SK-N-SH treated with all-trans-retinoic acid at 6 μM for 48 hours (cell line): ENCODE results near the gene DHDH.

Experiments used
- ATAC-seq: fragments of 200-7000 bp; cut with Tn5 transposase; 3 replicates; pipeline ENCODE4 v1.9.1; 2020; ENCODE audit warnings: mild to moderate bottlenecking, moderate library complexity
- ARNTL ChIP-seq: fragments of 450-650 bp; formaldehyde crosslinking; IDR thresholded peaks from 2 replicates; pipeline ENCODE4 v1.5.0; 2020; ENCODE audit warnings: low read depth, mild to moderate bottlenecking, moderate library complexity, borderline replicate concordance
- BACH2 ChIP-seq: fragments of 250-450 bp; sonication (Bioruptor Pico); IDR thresholded peaks from 2 replicates; pipeline ENCODE4 v1.9.0; 2021; ENCODE audit warnings: mild to moderate bottlenecking, borderline replicate concordance
- CSDC2 ChIP-seq: fragments of 250-450 bp; sonication (Bioruptor Pico); IDR thresholded peaks from 2 replicates; pipeline ENCODE4 v1.5.0; 2020; ENCODE audit warnings: mild to moderate bottlenecking, moderate library complexity
- ESRRG ChIP-seq: fragments of 250-450 bp; sonication (Bioruptor Pico); IDR thresholded peaks from 2 replicates; pipeline ENCODE4 v1.6.1; 2021; ENCODE audit warnings: mild to moderate bottlenecking
- GLIS3 ChIP-seq: fragments of 250-450 bp; sonication (Bioruptor Pico); IDR thresholded peaks from 2 replicates; pipeline ENCODE4 v1.5.0; 2020; ENCODE audit warnings: mild to moderate bottlenecking, moderate library complexity
- ISL1 ChIP-seq: fragments of 250-450 bp; sonication (Bioruptor Pico); IDR thresholded peaks from 2 replicates; pipeline ENCODE4 v2.1.2; 2022; ENCODE audit warnings: mild to moderate bottlenecking, moderate library complexity
- PPARA ChIP-seq: fragments of 250-450 bp; sonication (Bioruptor Pico); IDR thresholded peaks from 2 replicates; pipeline ENCODE4 v1.5.0; 2020; ENCODE audit warnings: mild to moderate bottlenecking, borderline replicate concordance
- RARB ChIP-seq: fragments of 250-450 bp; sonication (Bioruptor Pico); IDR thresholded peaks from 2 replicates; pipeline ENCODE4 v1.8.0; 2021; ENCODE audit warnings: mild to moderate bottlenecking, moderate library complexity
- SNAI2 ChIP-seq: fragments of 250-450 bp; sonication (Bioruptor Pico); IDR thresholded peaks from 2 replicates; pipeline ENCODE4 v1.5.0; 2020; ENCODE audit warnings: mild to moderate bottlenecking, moderate library complexity
- TCF4 ChIP-seq: fragments of 250-450 bp; sonication (Bioruptor Pico); IDR thresholded peaks from 2 replicates; pipeline ENCODE4 v1.8.0; 2021; ENCODE audit warnings: mild to moderate bottlenecking, moderate library complexity, borderline replicate concordance
- TOX ChIP-seq: fragments of 250-450 bp; sonication (Bioruptor Pico); IDR thresholded peaks from 2 replicates; pipeline ENCODE4 v1.8.0; 2021; ENCODE audit warnings: mild to moderate bottlenecking, moderate library complexity, borderline replicate concordance
- ZC3H10 ChIP-seq: fragments of 250-450 bp; sonication (Bioruptor Pico); IDR thresholded peaks from 2 replicates; pipeline ENCODE4 v1.5.1; 2021; ENCODE audit warnings: mild to moderate bottlenecking, moderate library complexity
- ZFP3 ChIP-seq: fragments of 250-450 bp; sonication (Bioruptor Pico); IDR thresholded peaks from 2 replicates; pipeline ENCODE4 v1.5.0; 2020; ENCODE audit warnings: mild to moderate bottlenecking, moderate library complexity
- ZFP30 ChIP-seq: fragments of 450-650 bp; formaldehyde crosslinking; IDR thresholded peaks from 2 replicates; pipeline ENCODE4 v1.5.0; 2022; ENCODE audit warnings: mild to moderate bottlenecking, moderate library complexity
- ZNF565 ChIP-seq: fragments of 450-650 bp; formaldehyde crosslinking; conservative IDR thresholded peaks from 2 replicates; pipeline ENCODE4 v1.5.0; 2020; ENCODE audit warnings: low read depth, mild to moderate bottlenecking, moderate library complexity
- ZNF70 ChIP-seq: fragments of 450-650 bp; formaldehyde crosslinking; IDR thresholded peaks from 2 replicates; pipeline ENCODE4 v1.5.0; 2020; ENCODE audit warnings: mild to moderate bottlenecking, moderate library complexity
- ZNF8 ChIP-seq: fragments of 450-650 bp; formaldehyde crosslinking; IDR thresholded peaks from 2 replicates; pipeline ENCODE4 v1.5.0; 2020; ENCODE audit warnings: mild to moderate bottlenecking, moderate library complexity
- TF ChIP-seq, protein P1 (sequence below): fragments of 250-450 bp; sonication (Bioruptor Pico); IDR thresholded peaks from 2 replicates; pipeline ENCODE4 v1.5.0; 2020; ENCODE audit warnings: mild to moderate bottlenecking, moderate library complexity
- TF ChIP-seq, protein P2 (sequence below): fragments of 250-450 bp; sonication (Bioruptor Pico); IDR thresholded peaks from 2 replicates; pipeline ENCODE4 v1.5.1; 2020; ENCODE audit warnings: low read depth, mild to moderate bottlenecking, moderate library complexity
- TF ChIP-seq, protein P3 (sequence below): fragments of 250-450 bp; sonication (Bioruptor Pico); IDR thresholded peaks from 2 replicates; pipeline ENCODE4 v1.5.1; 2021; ENCODE audit warnings: mild to moderate bottlenecking, moderate library complexity
- TF ChIP-seq, protein P4 (sequence below): fragments of 250-450 bp; sonication (Bioruptor Pico); IDR thresholded peaks from 2 replicates; pipeline ENCODE4 v1.8.0; 2021; ENCODE audit warnings: low read depth, mild to moderate bottlenecking, moderate library complexity, borderline replicate concordance
- TF ChIP-seq, protein P5 (sequence below): fragments of 250-450 bp; sonication (Bioruptor Pico); IDR thresholded peaks from 2 replicates; pipeline ENCODE4 v1.8.0; 2020; ENCODE audit warnings: mild to moderate bottlenecking, moderate library complexity, borderline replicate concordance

The DHDH gene

DNA sequence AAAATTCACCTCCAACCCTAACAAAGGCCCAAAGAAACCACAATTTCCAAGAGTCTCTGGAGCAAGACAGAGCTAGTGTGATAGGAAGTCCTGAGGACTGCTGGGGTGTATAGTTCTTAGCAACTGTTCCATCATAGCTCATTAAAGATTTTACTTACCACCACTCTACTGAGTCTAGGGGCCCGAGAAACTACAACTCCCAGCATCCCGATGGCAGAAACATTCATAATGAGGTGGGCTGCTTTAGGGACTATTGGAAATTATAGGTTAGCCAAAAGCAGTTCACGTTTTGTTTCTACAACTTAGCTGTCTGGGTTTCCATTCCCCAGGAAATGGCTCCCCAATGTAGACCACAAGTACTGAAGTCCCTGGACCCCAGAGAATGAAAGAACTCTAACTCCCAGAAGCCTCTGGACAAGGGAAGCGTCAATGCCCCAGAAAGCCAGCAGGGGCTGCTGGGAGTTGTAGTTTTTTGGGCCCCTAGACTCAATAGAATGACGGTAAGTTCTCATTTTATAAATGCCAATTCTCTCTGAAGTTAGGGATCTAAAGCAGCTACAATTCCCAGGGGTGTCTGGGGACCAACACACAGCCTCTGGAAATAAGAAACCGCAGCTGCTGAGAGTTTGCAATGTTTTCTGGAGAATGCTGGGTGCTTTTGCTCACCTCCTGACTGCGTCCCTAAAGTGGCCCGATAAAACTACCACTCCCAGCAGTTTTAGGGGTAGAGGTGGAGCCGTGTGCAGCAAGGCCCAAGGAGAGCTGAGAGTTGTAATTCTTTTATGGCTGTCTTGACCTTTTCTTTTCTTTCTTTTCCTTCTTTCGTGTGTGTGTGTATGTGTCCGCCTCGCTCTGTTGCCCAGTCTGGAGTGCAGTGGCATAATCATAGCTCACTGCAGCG, 42.7 kb downstream of the DHDH start:
- peak; percentile 68 for ATAC-seq
- TF ChIP-seq ZC3H10 (CRISPR knock-in tag), result no peak
- TF ChIP-seq, protein P1, sequence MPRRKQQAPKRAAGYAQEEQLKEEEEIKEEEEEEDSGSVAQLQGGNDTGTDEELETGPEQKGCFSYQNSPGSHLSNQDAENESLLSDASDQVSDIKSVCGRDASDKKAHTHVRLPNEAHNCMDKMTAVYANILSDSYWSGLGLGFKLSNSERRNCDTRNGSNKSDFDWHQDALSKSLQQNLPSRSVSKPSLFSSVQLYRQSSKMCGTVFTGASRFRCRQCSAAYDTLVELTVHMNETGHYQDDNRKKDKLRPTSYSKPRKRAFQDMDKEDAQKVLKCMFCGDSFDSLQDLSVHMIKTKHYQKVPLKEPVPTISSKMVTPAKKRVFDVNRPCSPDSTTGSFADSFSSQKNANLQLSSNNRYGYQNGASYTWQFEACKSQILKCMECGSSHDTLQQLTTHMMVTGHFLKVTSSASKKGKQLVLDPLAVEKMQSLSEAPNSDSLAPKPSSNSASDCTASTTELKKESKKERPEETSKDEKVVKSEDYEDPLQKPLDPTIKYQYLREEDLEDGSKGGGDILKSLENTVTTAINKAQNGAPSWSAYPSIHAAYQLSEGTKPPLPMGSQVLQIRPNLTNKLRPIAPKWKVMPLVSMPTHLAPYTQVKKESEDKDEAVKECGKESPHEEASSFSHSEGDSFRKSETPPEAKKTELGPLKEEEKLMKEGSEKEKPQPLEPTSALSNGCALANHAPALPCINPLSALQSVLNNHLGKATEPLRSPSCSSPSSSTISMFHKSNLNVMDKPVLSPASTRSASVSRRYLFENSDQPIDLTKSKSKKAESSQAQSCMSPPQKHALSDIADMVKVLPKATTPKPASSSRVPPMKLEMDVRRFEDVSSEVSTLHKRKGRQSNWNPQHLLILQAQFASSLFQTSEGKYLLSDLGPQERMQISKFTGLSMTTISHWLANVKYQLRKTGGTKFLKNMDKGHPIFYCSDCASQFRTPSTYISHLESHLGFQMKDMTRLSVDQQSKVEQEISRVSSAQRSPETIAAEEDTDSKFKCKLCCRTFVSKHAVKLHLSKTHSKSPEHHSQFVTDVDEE (CRISPR knock-in tag), result peak; percentile 75; the same call in 1 of the 2 replicates
- TF ChIP-seq, all 23 proteins: peak for 1

DNA sequence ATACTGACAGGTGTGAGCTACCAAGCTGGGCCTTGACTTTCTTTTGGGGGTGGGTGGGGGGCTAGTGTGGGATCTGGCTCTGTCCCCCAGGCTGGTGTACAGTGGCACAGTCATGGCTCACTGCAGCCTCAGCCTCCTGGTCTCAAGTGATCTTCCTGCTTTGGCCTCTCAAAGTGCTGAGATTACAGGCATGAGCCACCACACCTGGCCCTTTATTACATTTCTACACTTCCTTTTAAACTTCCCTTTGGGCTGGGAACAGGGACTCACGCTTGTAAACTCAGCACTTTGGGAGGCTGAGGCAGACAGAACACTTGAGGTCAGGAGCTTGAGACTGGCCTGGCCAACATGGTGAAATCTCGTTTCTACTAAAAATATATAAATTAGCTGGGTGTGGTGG, 43.6 kb downstream of the DHDH start:
- ATAC-seq, result no peak
- TF ChIP-seq ZFP3 (CRISPR knock-in tag), result no peak
- TF ChIP-seq, protein P2, sequence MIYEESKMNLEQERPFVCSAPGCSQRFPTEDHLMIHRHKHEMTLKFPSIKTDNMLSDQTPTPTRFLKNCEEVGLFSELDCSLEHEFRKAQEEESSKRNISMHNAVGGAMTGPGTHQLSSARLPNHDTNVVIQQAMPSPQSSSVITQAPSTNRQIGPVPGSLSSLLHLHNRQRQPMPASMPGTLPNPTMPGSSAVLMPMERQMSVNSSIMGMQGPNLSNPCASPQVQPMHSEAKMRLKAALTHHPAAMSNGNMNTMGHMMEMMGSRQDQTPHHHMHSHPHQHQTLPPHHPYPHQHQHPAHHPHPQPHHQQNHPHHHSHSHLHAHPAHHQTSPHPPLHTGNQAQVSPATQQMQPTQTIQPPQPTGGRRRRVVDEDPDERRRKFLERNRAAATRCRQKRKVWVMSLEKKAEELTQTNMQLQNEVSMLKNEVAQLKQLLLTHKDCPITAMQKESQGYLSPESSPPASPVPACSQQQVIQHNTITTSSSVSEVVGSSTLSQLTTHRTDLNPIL (CRISPR knock-in tag), result no peak
- TF ChIP-seq TOX (CRISPR knock-in tag), result no peak
- no peak for TF ChIP-seq GLIS3
- no peak for TF ChIP-seq PPARA
- TF ChIP-seq ZNF8, result no peak

DNA sequence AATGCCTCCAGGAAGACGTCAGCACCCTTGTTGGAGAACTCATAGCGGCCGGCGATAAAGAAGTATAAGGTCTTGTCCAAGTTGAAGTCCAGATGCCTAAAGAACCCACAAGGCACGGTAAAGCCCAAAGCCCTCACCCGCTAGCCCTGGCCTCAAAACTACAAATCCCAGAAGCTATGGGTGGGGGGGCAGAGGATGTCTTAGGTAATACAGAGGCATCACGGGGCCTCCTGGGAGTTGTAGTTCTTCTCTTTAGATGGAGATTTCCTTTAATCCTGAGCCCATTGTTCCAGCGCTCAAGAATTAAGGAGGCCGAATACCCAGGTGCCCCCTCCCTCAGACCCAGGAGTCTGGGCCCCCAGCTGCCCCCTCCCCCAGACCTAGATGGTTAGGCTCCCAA, 48.8 kb downstream of the DHDH start:
- no peak for ATAC-seq
- TF ChIP-seq ARNTL (no peak), BACH2 (CRISPR knock-in tag) (no peak), RARB (CRISPR knock-in tag) (no peak), ZFP3 (CRISPR knock-in tag) (no peak), ZFP30 (CRISPR knock-in tag) (no peak), TCF4 (no peak), SNAI2 (CRISPR knock-in tag) (no peak), ISL1 (no peak), ZNF70 (CRISPR knock-in tag) (no peak), PPARA (no peak), CSDC2 (no peak), ZNF8 (no peak), ZNF565 (CRISPR knock-in tag) (no peak), ZC3H10 (CRISPR knock-in tag) (no peak), ESRRG (CRISPR knock-in tag) (no peak)
- TF ChIP-seq, protein P3, sequence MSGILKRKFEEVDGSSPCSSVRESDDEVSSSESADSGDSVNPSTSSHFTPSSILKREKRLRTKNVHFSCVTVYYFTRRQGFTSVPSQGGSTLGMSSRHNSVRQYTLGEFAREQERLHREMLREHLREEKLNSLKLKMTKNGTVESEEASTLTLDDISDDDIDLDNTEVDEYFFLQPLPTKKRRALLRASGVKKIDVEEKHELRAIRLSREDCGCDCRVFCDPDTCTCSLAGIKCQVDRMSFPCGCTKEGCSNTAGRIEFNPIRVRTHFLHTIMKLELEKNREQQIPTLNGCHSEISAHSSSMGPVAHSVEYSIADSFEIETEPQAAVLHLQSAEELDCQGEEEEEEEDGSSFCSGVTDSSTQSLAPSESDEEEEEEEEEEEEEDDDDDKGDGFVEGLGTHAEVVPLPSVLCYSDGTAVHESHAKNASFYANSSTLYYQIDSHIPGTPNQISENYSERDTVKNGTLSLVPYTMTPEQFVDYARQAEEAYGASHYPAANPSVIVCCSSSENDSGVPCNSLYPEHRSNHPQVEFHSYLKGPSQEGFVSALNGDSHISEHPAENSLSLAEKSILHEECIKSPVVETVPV, result no peak
- TF ChIP-seq, protein P1 (CRISPR knock-in tag), result no peak
- TF ChIP-seq, protein P4, sequence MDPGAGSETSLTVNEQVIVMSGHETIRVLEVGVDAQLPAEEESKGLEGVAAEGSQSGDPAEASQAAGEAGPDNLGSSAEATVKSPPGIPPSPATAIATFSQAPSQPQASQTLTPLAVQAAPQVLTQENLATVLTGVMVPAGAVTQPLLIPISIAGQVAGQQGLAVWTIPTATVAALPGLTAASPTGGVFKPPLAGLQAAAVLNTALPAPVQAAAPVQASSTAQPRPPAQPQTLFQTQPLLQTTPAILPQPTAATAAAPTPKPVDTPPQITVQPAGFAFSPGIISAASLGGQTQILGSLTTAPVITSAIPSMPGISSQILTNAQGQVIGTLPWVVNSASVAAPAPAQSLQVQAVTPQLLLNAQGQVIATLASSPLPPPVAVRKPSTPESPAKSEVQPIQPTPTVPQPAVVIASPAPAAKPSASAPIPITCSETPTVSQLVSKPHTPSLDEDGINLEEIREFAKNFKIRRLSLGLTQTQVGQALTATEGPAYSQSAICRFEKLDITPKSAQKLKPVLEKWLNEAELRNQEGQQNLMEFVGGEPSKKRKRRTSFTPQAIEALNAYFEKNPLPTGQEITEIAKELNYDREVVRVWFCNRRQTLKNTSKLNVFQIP (CRISPR knock-in tag), result no peak
- TF ChIP-seq, protein P2 (CRISPR knock-in tag), result no peak
- TF ChIP-seq, protein P5, sequence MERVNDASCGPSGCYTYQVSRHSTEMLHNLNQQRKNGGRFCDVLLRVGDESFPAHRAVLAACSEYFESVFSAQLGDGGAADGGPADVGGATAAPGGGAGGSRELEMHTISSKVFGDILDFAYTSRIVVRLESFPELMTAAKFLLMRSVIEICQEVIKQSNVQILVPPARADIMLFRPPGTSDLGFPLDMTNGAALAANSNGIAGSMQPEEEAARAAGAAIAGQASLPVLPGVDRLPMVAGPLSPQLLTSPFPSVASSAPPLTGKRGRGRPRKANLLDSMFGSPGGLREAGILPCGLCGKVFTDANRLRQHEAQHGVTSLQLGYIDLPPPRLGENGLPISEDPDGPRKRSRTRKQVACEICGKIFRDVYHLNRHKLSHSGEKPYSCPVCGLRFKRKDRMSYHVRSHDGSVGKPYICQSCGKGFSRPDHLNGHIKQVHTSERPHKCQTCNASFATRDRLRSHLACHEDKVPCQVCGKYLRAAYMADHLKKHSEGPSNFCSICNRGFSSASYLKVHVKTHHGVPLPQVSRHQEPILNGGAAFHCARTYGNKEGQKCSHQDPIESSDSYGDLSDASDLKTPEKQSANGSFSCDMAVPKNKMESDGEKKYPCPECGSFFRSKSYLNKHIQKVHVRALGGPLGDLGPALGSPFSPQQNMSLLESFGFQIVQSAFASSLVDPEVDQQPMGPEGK (CRISPR knock-in tag), result no peak
- TF ChIP-seq, all 23 proteins: peak for 0
